Caco-2 (cell line): ENCODE data around the gene CDCA7. TPM values are rescaled to one million over a fixed set of nuclear protein-coding genes. Genes with fewer than 3 reads are reported as not detected.

Experiments used
- BruUV-seq: library from RNA; stranded (reverse); fragments of 400-500 nt; replicated peaks from 2 replicates; lab custom pipeline; 2021; lab: Mats Ljungman, UMichigan
- CTCF ChIA-PET: fragments of 300-600 bp; sonication (Branson Sonifier 250); formaldehyde crosslinking; loops from one replicate; lab custom pipeline; 2022; ENCODE audit warnings: antibody characterized with exemption; lab: Charles Lee
- POLR2A ChIA-PET: fragments of 300-600 bp; sonication (Branson Sonifier 250); formaldehyde crosslinking; loops from one replicate; lab custom pipeline; 2022; ENCODE audit warnings: antibody characterized with exemption; lab: Charles Lee
- DNase-seq, 2 experiments: peaks; one replicate each; pipeline versions ENCODE4 v3.0.0 to v3.0.0-alpha.2; 2020 to 2022
- H3K27me3 ChIP-seq: replicated peaks from 2 replicates; pipeline ENCODE4 v1.6.0; 2011; ENCODE audit warnings: low read length; ENCODE audit not compliant: control insufficient read depth, insufficient read depth
- H3K36me3 ChIP-seq: 2 replicates; pipeline ENCODE4 v1.5.1; 2011; ENCODE audit warnings: low read length; ENCODE audit not compliant: control insufficient read depth, insufficient read depth
- H3K4me1 ChIP-seq: fragments of 250-450 bp; sonication (Bioruptor Pico); 2 replicates; pipeline ENCODE4 v1.5.1; 2020; ENCODE audit warnings: mild to moderate bottlenecking
- H3K4me3 ChIP-seq: 2 replicates; pipeline ENCODE4 v1.5.1; 2011; ENCODE audit warnings: low read depth, mild to moderate bottlenecking, control low read depth, low read length
- H3K9me3 ChIP-seq: fragments of 250-450 bp; sonication (Bioruptor Pico); 2 replicates; pipeline ENCODE4 v1.5.1; 2020; ENCODE audit warnings: mild to moderate bottlenecking, moderate library complexity
- H3K27ac Mint-ChIP-seq: one replicate; pipeline ENCODE4 v1.8.0; 2022; ENCODE audit warnings: mixed read lengths; ENCODE audit not compliant: unreplicated experiment
- H3K27me3 Mint-ChIP-seq: one replicate; pipeline ENCODE4 v1.8.0; 2022; ENCODE audit warnings: mixed read lengths; ENCODE audit not compliant: insufficient read depth, unreplicated experiment
- H3K36me3 Mint-ChIP-seq: one replicate; pipeline ENCODE4 v1.8.0; 2022; ENCODE audit warnings: mild to moderate bottlenecking, mixed read lengths; ENCODE audit not compliant: insufficient read depth, unreplicated experiment
- H3K4me1 Mint-ChIP-seq: one replicate; pipeline ENCODE4 v1.8.0; 2022; ENCODE audit warnings: low read depth, mixed read lengths; ENCODE audit not compliant: unreplicated experiment
- H3K4me3 Mint-ChIP-seq: one replicate; pipeline ENCODE4 v1.8.0; 2022; ENCODE audit warnings: mild to moderate bottlenecking, moderate library complexity, mixed read lengths; ENCODE audit not compliant: unreplicated experiment
- H3K9me3 Mint-ChIP-seq: one replicate; pipeline ENCODE4 v1.8.0; 2022; ENCODE audit warnings: mixed read lengths; ENCODE audit not compliant: unreplicated experiment
- intact Hi-C: fragments of 100-400 bp; cut with micrococcal nuclease; formaldehyde crosslinking; loops from one replicate; pipeline ENCODE4 v1.10.0; 2022; ENCODE audit not compliant: unreplicated experiment
- total RNA-seq: library from RNA; stranded (reverse); gene quantifications from 2 replicates; pipeline ENCODE4 v1.2.3, GENCODE V29; 2022
- TF ChIP-seq, protein P1 (sequence below), 2 experiments: fragments of 200-600 bp in 1 of 2; IDR thresholded peaks; 1 replicate in 1 of 2; 2 replicates in 1 of 2; pipeline versions ENCODE4 v1.5.1 to v1.8.0; 2011 to 2022; ENCODE audit warnings: antibody characterized with exemption in 1 of 2, control low read depth in 1 of 2, inconsistent platforms in 1 of 2, low read depth in 1 of 2, low read length in 1 of 2, mild to moderate bottlenecking in 1 of 2, moderate library complexity in 1 of 2; ENCODE audit not compliant: insufficient read depth in 1 of 2, severe bottlenecking in 1 of 2, unreplicated experiment in 1 of 2

Gene CDCA7
- total RNA-seq, 1 experiment from 2014 or later, result 58.1 TPM

GRCh38 chr2:173350383-173350782, 4.3 kb upstream of the CDCA7 start:
- Histone ChIP-seq H3K9me3 (peaks cover 18% of the 10 kb centered on the region), H3K36me3 (no peaks in the 10 kb centered on the region), H3K4me1 (peaks cover 22% of the 10 kb centered on the region), H3K4me3 (no peak overlapping the region), H3K27me3 (no peaks in the 10 kb centered on the region)
- Mint-ChIP-seq H3K4me3 (no peak overlapping the region), H3K36me3 (peaks cover 12% of the 10 kb centered on the region), H3K4me1 (peaks cover 20% of the 10 kb centered on the region), H3K27ac (no peak overlapping the region), H3K9me3 (peaks cover 19% of the 10 kb centered on the region), H3K27me3 (no peaks in the 10 kb centered on the region)
- intact Hi-C loops, result no loop called here
- POLR2A ChIA-PET, result no interaction called here
- BruUV-seq, result no TSS peak
- no peak for DNase-seq
- CTCF ChIA-PET, result no interaction called here
- TF ChIP-seq, protein P1, sequence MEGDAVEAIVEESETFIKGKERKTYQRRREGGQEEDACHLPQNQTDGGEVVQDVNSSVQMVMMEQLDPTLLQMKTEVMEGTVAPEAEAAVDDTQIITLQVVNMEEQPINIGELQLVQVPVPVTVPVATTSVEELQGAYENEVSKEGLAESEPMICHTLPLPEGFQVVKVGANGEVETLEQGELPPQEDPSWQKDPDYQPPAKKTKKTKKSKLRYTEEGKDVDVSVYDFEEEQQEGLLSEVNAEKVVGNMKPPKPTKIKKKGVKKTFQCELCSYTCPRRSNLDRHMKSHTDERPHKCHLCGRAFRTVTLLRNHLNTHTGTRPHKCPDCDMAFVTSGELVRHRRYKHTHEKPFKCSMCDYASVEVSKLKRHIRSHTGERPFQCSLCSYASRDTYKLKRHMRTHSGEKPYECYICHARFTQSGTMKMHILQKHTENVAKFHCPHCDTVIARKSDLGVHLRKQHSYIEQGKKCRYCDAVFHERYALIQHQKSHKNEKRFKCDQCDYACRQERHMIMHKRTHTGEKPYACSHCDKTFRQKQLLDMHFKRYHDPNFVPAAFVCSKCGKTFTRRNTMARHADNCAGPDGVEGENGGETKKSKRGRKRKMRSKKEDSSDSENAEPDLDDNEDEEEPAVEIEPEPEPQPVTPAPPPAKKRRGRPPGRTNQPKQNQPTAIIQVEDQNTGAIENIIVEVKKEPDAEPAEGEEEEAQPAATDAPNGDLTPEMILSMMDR (IDR thresholded peaks at IDR 0.05; ENCODE audit: insufficient read depth in 1 of 2, low read depth in 1 of 2, low read length in 1 of 2, severe bottlenecking in 1 of 2, unreplicated experiment in 1 of 2), result no peak

DNA sequence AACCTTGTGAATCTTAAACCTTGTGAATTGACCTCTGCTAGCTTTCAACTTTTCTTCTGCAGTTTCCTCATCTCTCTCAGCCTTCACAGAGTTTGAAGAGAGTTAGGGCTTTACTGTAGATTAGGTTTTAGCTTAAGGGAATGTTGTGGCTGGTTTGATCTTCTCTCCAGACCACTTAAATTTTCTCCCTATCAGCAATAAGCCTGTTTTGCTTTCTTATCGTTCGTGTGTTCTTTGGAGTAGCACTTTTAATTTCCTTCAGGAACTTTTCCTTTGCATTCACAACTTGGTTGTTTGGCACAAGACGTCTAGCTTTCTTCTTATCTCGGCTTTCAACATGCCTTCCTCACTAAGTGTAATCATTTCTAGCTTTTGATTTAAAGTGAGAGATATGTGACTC, 2.8 kb upstream of the CDCA7 start:
- no peaks in the 10 kb centered on the region for H3K27me3 ChIP-seq
- H3K4me1 ChIP-seq, result peaks cover 22% of the 10 kb centered on the region
- H3K27me3 Mint-ChIP-seq, result no peaks in the 10 kb centered on the region
- no peak for DNase-seq
- H3K36me3 Mint-ChIP-seq, result peaks cover 12% of the 10 kb centered on the region
- intact Hi-C loops, result no loop called here
- ChIA-PET POLR2A (no interaction called here), CTCF (no interaction called here)
- H3K9me3 ChIP-seq, result peaks cover 6% of the 10 kb centered on the region; the same call in 1 of the 2 replicates
- peaks cover 10% of the 10 kb centered on the region for H3K9me3 Mint-ChIP-seq
- TF ChIP-seq, protein P1 (IDR thresholded peaks at IDR 0.05; ENCODE audit: insufficient read depth in 1 of 2, low read depth in 1 of 2, low read length in 1 of 2, severe bottlenecking in 1 of 2, unreplicated experiment in 1 of 2), result no peak
- H3K27ac Mint-ChIP-seq, result peak overlapping the region; percentile 68
- no TSS peak for BruUV-seq
- H3K4me3 ChIP-seq, result no peak overlapping the region
- peak overlapping the region; percentile 21 for H3K4me3 Mint-ChIP-seq
- H3K4me1 Mint-ChIP-seq, result peaks cover 28% of the 10 kb centered on the region
- no peaks in the 10 kb centered on the region for H3K36me3 ChIP-seq

DNA sequence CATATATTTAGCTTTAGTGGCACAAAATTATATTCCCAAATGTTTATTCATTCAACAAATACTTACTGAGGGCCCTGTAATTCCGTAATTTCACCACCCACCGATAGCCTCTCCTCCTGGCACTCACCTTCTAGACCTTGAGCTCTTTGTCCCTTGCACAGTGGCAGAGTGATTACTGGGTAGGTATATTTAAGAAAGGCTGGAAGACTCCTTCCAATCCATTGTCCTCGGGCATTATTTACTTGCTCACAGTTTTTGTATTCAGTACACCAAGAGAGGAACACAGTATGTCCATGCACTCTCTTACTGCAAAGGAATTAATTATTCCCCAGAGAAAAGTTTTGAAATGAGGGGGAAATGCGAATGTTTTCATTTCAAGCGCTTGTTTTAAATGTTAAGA, 1.1 kb upstream of the CDCA7 start:
- TF ChIP-seq, protein P1 (IDR thresholded peaks at IDR 0.05; ENCODE audit: insufficient read depth in 1 of 2, low read depth in 1 of 2, low read length in 1 of 2, severe bottlenecking in 1 of 2, unreplicated experiment in 1 of 2), result no peak
- H3K36me3 Mint-ChIP-seq, result peaks cover 18% of the 10 kb centered on the region

More for the DNA sequence above, 1.1 kb upstream of the CDCA7 start:
- Histone ChIP-seq H3K36me3 (no peaks in the 10 kb centered on the region), H3K4me3 (peak overlapping the region; percentile 95; the same call in 1 of the 2 replicates), H3K27me3 (no peaks in the 10 kb centered on the region), H3K4me1 (peaks cover 22% of the 10 kb centered on the region), H3K9me3 (no peaks in the 10 kb centered on the region)
- Mint-ChIP-seq H3K27me3 (no peaks in the 10 kb centered on the region), H3K4me3 (peak overlapping the region; percentile 96), H3K4me1 (peaks cover 29% of the 10 kb centered on the region), H3K9me3 (peaks cover 10% of the 10 kb centered on the region), H3K27ac (peak overlapping the region; percentile 97)
- CTCF ChIA-PET, result interaction anchor here (0.6 kb wide), 1 partner anchor 87 kb away, joined by 3 read pairs; no protein-coding TSS in a partner anchor
- intact Hi-C loops, result no loop called here
- POLR2A ChIA-PET, result no interaction called here
- BruUV-seq, result no TSS peak
- no peak for DNase-seq
